HG03565 (cell line): ENCODE results near the gene GTF2F2.

Experiments
- ATAC-seq: cut with Tn5 transposase; IDR thresholded peaks from one replicate; pipeline ENCODE4 v1.9.1; 2021; ENCODE audit warnings: mild to moderate bottlenecking, moderate library complexity; ENCODE audit not compliant: unreplicated experiment

The GTF2F2 gene

GRCh38 chr13:45120967-45121831 is 889 bp downstream of the GTF2F2 start:
- no peak for ATAC-seq

GRCh38 chr13:45122941-45123340 is 2.6 kb downstream of the GTF2F2 start:
- ATAC-seq = no peak

GRCh38 chr13:45132369-45133064 is 12.2 kb downstream of the GTF2F2 start:
- peak; percentile 70 for ATAC-seq

- no peak for ATAC-seq
Observed at GRCh38 chr13:45133396-45134118, 13.2 kb downstream of the GTF2F2 start.

- no peak for ATAC-seq
Observed at GRCh38 chr13:45136741-45137504, 16.6 kb downstream of the GTF2F2 start.

GRCh38 chr13:45137526-45137925 is 17.2 kb downstream of the GTF2F2 start:
- ATAC-seq = no peak

- ATAC-seq = no peak
Observed at GRCh38 chr13:45138282-45138681, 18.0 kb downstream of the GTF2F2 start.

- no peak for ATAC-seq
Observed at GRCh38 chr13:45141369-45141768, 21.1 kb downstream of the GTF2F2 start.

- no peak for ATAC-seq
Observed at GRCh38 chr13:45142440-45143345, 22.4 kb downstream of the GTF2F2 start.

GRCh38 chr13:45143346-45143751 is 23.0 kb downstream of the GTF2F2 start:
- no peak for ATAC-seq

- no peak for ATAC-seq
Observed at GRCh38 chr13:45149964-45150363, 29.7 kb downstream of the GTF2F2 start.

- no peak for ATAC-seq
Observed at GRCh38 chr13:45156565-45157361, 36.5 kb downstream of the GTF2F2 start.

- no peak for ATAC-seq
Observed at GRCh38 chr13:45162194-45162593, 41.9 kb downstream of the GTF2F2 start.

GRCh38 chr13:45162821-45163220 is 42.5 kb downstream of the GTF2F2 start:
- no peak for ATAC-seq

- ATAC-seq = no peak
Observed at GRCh38 chr13:45166858-45167257, 46.5 kb downstream of the GTF2F2 start.

GRCh38 chr13:45167611-45168554 is 47.6 kb downstream of the GTF2F2 start:
- ATAC-seq = no peak

- no peak for ATAC-seq
Observed at GRCh38 chr13:45168555-45168930, 48.2 kb downstream of the GTF2F2 start.

- ATAC-seq = no peak
Observed at GRCh38 chr13:45174478-45174877, 54.2 kb downstream of the GTF2F2 start.
